ENCODE measurements around the gene CCNY.
"Not testable (repeated sequence)": the region's sequence is repeated elsewhere in the genome, so short reads cannot be mapped to it uniquely, and the experiment has no call there.

Gene CCNY

DNA sequence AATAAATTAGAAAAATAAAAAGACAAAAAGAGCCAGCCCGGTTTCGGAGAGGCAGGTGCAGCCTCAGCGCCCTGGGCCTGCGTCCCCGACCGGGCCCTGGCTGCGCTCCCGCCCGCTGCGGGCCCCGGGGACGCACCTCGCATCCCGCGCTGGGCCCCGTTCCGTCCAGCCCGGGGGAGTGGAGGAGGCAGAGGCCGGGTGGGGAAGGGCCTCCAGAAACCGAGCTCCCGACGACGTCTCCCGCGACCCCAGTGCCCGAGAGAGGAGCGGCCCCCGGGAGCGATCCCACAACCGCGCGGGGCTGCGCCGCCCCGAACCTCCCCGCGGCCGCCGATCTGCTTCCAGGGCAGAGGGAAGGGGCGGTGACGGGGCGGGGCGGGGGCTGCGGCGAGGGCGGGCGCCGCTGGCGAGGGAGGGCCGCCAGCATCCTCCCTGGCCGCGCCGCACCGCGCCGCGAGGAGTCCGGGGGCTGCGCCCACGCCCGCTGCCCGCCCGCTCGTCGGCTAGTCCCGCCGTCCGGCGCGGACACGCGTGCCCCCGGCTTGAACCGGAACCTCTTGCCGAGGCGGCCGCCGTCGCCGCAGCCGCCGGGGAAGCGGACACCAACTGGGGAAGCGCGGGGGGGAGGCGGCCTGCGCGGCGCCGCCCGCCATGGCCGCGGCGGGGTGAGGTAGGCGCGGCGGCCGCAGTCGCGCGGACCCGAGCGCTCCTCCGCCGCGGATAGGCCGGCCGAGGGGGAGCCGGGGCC is at the start of gene CCNY:
Gene CCNY (plus strand): TSS at position 426 of the 748 bp plus-strand sequence. CDS start 545 bp downstream, outside the sequence.
- DNase-seq = peak; percentile 67

DNA sequence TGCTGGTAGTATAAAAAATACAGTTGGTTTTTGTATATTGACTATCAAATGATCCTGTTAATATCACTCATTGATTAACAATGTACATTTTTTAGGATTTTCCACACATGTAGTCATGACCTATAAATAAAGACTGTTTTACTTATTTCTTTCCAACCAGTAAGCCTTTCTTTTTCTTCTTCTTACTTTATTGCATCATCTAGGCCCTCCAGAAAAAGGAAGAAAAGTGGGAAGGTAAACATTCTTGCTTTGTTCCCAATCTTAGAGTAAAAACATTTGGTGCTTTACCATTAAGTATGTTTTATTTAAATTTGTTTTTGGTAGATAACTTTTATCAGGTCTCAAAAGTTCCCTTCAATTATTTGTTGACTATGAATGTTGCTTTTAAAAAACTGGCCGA is 47.1 kb upstream of the CCNY start:
- DNase-seq = no peak

DNA sequence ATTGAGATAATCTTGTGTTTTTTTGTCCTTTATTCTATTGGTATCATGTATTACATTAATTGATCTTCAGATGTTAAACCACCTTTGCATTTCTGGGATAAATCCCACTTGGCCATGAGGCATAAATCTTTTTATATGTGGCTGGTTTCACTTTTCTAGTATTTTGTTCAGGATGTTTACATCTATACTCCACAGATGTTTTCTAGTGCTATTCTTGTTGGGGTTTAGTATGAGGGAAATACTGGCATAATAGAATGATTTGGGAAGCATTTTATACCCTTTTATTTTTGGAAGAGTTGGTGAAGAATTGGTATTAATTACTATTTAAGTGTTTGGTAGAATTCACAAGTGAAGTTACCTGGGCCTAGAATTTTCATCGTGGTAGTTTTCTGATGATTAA is 41.8 kb upstream of the CCNY start:
- DNase-seq = no peak

DNA sequence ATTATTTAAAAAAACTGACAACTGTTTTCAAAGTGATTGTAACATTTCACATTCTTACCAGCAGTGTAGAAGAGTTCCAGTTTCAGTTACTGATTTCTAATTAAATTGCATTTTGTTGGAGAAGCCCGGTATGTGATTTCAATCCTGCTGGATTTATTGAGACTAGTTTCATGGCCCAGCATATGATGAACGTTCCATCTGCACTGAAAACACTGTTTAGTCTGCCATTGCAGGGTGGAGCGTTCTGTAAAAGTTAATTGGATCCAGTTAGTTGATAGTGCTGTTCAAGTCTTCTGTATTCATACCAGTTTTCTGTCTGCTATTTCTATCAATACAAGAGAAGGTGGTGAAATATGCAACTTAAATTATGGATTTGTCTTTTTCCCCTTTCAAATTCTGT is 37.3 kb upstream of the CCNY start:
- DNase-seq = no peak

DNA sequence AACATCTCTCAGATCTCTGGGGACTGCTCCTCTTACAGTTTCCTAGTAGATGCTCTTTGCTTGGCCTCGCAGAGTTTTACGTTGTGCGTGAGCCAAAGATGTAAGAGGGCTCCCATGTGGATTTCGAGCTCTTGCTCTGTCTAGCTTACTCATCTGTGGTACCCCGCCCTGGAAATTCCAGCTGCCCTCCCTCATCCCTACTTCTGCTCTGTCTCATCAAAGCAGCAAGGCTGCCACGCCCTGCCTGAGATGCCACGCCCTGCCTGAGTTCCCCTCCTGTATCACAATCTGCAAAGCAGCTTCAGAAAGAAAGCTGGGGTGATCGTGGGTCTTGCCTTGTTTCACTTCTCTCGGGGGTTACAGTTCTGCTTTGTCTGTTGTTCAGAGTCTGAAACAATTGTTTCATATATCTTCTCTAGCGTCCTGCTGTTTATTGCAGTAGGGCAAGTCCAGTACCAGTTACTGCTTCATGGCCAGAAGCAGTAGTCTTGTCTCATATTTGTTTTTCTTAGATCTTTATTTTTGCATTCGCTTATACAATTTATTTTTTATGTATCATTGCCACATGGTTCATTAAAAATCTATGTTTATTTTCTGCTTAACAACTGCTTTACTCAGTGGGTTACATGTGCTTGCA is 36.1 kb upstream of the CCNY start:
- DNase-seq = peak; percentile 4

DNA sequence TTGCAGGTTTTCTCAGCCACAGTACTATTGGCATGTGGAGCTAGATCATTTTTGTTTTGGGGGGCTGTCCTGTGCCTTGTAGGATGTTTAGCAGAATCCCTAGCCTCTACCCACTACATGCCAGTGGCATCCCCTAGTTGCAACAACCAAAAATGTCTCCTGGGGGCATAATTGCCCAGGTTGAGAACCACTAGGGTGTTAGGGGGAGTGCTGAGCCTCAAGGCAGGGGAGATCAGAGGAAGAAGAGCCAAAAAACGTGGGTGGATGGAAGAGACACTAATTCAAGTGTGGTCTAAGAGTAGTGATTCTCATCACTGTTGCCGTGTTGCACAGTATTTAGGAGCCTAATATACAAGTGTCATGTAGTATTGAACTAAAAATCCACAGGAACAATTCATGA is 31.7 kb upstream of the CCNY start:
- no peak for DNase-seq

DNA sequence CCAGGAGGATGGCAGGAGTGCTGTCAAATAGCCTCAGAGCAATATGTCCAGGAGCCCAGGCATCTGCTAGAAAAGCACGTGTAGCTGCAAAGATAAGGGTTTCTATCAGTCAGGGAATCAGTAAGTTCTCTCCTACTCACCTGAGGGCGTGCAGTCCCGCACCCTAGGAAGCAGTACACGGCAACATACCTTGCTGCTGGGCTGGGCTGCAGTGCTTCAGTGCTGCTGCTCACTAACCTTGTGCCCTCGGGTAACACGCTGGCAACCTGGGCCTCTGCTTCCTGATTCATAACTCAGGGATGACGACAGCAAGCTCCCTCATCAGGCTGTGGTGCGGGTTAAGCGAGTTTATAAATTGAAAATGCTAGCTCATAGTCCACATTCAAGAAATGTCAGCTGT is 29.5 kb upstream of the CCNY start:
- no peak for DNase-seq

DNA sequence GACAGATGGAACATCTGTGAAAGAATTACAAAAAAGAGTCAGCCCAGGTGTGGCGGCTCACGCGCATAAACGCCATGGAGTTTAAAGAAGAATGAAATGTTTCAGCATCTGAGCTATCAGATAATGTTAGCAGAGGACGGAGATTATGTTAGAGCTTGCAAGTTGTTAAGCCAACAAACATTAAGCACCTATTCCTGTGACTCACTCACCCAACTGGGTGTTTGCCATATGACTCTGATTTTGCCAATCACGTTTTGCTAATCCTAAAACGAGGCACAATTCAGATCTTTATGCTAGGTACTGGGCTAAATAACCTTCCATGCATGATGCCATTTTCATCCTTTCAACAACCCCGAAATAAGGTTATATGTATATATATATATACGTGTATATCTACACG is 29.0 kb upstream of the CCNY start:
- no peak for DNase-seq

DNA sequence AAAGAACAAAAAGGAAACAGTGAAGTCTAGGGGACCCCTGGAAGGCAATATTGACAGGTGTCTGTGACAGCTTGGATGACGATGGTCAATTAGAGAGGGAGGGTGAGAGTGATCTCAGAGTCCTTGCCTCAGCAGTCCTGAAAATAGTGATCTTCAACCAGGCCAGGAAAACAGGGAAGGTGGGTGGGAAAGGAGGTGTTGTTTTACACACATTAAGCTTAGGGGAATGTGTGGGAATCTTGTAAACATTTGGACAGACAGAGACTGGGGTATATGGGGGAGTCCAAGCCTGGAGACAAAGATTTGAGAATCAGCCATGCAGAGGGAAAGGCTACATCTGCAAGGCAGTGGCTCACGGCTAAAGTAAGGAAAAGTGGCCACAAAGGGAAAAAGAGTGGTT is 27.5 kb upstream of the CCNY start:
- no peak for DNase-seq

DNA sequence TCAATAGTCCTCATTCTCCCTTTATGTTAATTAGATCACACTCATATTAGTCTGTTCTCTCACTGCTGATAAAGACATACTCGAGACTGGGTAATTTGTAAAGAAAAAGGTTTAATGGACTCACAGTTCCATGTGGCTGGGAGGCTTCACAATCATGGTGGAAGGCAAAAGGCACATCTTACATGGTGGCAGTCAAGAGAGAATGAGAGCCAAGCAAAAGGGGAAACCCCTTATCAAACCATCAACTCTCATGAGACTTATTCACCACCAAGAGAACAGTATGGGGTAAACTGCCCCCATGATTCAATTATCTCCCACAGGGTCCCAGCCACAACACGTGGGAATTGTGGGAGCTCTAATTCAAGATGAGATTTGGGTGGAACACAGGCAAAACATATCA is 22.2 kb upstream of the CCNY start:
- not testable (repeated sequence) for DNase-seq

DNA sequence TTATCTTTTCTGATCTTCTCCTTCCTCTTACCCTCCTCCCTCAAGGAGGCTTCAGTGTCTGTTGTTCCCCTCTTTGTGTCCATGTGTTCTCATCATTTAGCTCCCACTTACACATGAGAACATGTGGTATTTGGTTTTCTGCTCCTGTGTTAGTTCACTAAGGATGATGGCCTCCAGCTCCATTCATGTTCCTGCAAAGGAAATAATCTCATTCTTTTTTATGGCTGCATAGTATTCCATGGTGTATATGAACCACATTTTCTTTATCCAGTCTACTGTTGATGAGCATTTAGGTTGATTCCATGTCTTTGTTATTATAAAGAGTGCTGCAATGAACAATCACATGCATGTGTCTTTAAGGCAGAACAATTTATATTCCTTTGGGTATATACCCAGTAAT is 21.1 kb upstream of the CCNY start:
- DNase-seq = not testable (repeated sequence)

DNA sequence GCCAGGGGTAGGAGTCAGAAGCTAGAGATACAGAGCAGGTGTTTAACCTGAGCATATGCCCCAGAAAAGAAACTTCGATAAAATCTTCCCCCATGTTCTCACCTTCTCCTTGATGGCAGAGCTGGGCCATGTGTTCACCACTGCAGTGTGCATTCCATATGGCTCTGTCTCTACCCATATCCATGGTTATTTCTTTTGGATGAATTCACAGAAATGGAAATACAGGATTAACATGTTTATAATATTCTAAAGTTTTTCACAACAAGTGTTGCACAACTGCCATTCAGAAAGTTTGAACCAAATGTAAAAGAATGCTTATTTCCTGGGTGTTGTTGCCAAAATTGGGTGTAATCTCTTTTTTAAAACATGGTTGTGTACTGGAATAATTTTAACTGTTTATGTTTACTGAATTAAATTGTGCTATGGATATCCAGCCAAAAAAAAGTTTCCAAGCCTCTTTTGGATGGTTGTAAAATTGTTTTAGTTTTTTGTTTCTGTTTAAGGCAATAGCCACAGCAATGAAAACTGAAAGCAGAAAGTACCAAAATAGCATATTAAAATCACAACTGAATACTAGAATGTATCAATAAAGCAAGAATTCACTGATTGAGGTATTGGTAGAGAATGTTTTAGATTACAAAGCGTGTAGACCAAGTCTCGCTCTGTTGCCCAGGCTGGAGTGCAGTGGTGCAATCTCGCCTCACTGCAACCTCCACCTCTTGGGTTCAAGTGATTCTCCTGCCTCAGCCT is 19.9 kb upstream of the CCNY start:
- no peak for DNase-seq

DNA sequence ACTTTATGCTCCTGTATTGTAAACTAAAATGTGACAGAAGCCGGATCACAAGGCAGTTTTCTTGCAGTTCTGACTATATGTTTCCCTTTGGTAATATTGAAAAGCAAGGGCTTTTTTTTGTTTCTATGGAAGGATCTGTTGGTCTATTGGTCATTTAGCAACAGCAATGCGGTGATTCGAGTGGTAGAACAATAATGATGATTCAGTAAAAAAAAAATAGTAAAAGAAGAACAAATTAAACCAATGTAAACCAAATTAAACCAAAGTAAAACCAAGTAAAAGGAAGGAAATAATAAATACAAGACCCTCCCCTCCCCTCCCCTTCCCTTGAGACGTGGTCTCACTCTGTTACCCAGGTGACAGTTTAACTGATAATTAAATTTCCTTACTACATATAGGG is 17.8 kb upstream of the CCNY start:
- DNase-seq = no peak

DNA sequence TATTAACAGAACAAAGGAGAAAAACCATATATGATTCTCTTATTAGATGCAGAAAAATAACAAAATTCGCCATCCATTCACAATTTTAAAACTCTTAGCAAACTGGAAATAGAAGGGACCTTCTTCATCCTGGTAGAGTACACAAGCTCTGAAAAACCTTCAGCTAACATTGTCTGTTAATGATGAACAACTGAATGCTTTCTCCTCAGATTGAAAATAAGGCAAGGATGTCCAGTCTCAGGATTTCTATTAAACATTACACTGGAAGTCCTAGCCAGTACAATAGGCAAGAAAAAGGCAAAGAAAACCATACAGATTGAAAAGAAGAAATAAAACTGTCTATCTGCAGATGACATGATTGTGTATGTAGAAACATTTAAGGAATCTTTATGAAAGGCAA is 16.0 kb upstream of the CCNY start:
- DNase-seq = no peak

DNA sequence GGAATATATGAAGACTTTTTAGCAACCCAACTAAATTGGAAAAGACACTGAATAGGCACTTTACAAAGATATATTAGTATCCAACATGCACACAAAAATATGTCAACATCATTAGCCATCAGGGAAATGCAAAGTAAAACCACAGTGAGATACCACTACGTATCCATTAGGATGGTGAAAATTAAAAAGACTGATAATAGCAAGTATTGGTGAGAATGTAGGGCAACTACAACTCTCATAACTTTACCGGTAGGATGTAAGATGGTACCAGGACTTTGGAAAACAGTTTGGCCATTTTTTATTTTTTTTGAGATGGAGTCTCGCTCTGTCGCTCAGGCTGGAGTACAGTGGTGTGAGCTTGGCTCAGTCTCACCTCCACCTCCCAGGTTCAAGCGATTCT is 13.7 kb upstream of the CCNY start:
- DNase-seq = no peak

DNA sequence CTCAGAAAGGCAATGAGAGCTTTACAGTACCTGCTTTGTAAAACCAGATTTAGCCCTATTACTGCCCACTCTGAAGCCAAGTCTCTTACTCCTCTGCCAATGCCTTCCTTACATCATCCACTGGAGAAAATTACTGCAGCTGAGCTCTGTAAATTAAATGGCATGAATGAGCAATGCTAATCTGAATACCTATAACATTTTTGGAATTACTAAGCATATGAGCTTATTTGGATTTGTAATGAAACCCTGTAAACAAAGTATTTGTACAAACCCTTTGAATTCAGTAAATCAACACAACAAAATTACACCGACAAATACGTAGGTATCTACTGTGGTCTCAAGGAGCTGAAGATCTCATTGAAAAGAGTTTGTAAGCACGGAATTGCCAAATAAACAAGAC is 12.1 kb upstream of the CCNY start:
- DNase-seq = no peak

DNA sequence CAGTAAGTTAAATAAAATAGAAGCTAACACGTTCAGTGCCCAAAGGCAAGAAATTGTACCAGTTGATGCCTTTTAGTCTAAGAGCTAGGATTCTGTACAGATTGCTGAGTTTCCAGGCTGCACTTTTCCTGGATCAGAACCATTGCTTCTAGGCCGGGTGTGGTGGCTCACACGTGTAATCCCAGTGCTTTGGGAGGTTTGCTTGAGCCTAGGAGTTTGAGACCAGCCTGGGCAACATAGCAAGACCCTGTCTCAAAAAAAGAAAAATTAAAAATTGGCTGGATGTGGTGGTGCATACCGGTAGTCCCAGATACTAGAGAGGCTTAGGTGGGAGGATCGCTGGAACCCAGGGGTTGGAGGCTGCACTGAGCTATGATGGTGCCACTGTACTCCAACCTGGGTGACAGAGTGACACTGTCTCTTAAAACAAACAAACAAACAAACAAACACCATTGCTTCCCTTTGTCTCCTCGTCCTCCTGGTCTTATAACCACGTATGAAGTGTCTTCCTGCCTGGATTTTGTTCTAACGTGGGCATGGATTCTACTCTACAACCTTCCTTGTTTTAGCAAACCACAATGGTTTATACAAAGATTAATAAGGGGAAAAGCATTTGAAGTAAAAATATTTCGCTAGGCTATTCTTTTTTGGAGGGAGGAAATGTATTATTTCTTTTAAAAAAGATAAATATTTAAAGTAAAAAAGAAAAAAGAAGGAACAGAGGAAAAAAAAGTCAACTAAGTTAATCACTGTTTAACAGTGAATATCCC is 9.7 kb upstream of the CCNY start:
- no peak for DNase-seq

DNA sequence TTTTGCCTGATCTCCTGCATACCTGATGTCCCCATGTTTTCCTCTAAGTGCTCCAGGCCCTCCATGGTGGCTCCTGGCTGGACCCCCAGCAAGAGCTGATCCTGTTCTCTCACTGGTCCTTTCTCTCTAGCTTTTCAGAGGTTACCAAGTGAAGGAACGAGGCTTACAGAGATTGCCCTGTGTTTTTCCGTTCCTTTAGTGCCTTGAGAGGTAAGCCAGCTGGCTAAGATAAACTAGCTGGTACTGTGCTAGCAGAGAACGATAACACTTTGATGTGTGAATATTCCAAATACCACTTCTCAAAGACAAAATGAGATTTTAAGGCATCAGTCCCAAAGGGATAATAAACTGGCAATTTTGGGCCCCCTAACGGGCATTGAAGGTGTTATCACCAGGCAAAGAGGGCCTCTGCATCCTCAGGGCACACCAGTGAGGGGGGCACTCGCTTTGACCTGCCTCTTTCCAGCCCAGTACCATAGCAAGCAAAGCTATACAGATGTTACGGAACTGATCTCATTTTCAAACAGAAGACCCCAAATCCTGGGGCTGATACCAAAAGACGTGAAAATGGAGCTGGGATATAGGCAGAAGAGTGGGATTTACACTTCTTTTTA is 8.4 kb upstream of the CCNY start:
- DNase-seq = no peak

DNA sequence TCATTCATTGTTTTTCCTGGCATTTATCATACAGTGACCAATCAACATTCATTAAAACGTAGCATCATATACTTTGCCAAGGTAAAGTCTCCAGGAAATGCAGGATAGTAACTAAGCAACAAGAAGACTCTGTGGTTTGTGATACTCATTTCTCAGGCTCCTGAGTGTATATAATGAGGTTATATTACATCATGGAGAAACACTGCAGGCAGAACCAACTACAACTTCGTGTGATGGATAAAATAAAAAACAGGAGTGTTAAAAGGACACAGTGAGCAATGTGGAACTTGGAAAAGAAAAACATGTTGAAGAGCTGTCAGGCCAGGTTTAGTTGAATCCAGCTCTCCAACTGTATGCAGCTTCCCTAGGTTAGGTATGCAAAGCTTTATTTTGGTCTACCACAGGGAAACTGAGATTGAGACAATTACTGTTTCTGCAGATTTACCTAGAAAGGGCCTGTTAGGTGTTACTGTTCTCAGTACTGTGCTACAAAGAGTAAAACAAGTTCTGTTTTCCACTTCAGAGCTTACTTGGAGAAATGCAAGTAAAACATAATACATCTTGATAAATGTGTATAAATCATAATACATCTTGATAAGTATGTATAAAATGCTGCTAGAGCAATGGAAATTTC is 7.8 kb upstream of the CCNY start:
- no peak for DNase-seq

DNA sequence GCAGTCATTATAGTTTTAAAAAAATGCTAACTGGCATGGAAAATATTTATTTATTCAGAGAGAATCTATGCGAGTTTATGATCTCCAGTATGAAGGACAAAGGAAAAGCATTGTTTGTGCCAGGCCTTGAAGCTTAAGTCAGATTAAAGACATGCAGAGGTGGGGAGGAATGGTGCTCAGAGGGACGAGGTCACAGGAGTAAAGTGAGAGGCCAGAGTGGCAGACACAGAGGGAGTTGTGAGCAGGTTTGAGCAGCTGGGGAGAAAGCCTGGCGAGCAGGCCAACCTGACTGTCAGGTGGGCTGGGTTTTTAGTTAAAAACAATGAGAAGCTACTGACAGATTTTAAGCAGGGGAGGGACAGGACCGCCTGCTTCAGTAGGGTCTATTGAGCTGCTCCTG is 6.8 kb upstream of the CCNY start:
- no peak for DNase-seq

DNA sequence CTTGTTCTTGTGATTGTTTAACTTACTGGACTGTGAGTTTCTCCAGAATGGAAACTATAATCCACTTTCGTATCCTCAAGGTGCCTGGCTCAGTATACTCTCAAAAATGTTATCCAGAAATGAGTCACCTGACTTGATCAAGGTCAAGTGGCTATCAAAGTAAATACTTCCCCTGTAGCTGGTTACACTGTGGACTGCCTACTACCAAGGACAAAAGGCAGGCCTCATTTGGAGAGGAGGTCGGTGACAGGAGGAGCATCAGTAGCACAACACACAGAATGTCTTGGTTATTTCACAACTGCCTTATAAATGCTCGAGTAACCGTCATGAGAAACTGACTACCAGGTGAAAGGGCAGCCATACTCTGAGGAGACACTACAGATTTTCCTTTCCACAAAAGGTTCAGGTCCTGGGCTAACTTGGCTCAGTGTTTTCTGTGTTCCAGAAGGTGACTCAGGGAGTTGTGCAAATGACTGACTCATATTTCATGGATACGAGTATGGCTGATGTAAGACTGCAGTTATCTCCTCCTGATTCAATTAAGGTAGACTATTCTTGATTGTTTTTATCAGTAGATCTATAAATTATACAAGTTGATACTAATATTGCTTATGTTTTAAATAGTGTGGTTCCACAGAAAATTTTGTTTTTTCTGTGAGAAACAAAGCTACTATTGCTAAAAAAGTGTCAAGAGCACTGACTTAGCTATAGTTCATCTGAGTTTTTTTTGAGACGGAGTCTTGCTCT is 4.2 kb upstream of the CCNY start:
- no peak for DNase-seq

DNA sequence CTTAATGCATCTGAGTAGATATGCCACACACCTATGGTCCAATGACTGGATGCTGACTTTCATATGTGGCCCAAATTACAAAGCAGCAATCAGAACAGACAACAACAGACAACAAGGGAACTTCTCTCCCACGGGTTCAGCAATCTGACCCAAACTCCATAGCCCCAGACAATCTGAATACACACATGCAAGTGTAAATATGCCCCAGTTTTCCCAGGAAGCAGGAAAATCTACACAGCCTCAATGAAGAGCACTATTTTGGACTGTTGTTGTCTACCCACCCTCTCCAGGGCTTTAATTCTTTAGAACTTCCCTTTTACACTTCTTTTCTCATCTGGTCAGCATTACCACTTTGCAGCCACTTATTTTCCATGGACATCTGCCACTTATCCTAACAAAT is 2.0 kb upstream of the CCNY start:
- no peak for DNase-seq
